GM08714 (cell line): Measurements from ENCODE around the gene KAT14.
A peak's percentile ranks its signal among the peaks of the same experiment; 100 is the strongest.
"Not testable (repeated sequence)": the region's sequence is repeated elsewhere in the genome, so short reads cannot be mapped to it uniquely, and the experiment has no call there.

Experiments
- H3K4me3 ChIP-seq: fragments of 200-500 bp; sonication (Bioruptor generic); 2 replicates; pipeline ENCODE4 v1.5.1; 2014; ENCODE audit warnings: mild to moderate bottlenecking, low read length, inconsistent platforms
- ZNF274 ChIP-seq: IDR thresholded peaks from 2 replicates; pipeline ENCODE4 v1.6.1; 2012; ENCODE audit warnings: mild to moderate bottlenecking, low read depth, low read length

KAT14 gene, protein sequence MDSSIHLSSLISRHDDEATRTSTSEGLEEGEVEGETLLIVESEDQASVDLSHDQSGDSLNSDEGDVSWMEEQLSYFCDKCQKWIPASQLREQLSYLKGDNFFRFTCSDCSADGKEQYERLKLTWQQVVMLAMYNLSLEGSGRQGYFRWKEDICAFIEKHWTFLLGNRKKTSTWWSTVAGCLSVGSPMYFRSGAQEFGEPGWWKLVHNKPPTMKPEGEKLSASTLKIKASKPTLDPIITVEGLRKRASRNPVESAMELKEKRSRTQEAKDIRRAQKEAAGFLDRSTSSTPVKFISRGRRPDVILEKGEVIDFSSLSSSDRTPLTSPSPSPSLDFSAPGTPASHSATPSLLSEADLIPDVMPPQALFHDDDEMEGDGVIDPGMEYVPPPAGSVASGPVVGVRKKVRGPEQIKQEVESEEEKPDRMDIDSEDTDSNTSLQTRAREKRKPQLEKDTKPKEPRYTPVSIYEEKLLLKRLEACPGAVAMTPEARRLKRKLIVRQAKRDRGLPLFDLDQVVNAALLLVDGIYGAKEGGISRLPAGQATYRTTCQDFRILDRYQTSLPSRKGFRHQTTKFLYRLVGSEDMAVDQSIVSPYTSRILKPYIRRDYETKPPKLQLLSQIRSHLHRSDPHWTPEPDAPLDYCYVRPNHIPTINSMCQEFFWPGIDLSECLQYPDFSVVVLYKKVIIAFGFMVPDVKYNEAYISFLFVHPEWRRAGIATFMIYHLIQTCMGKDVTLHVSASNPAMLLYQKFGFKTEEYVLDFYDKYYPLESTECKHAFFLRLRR

DNA sequence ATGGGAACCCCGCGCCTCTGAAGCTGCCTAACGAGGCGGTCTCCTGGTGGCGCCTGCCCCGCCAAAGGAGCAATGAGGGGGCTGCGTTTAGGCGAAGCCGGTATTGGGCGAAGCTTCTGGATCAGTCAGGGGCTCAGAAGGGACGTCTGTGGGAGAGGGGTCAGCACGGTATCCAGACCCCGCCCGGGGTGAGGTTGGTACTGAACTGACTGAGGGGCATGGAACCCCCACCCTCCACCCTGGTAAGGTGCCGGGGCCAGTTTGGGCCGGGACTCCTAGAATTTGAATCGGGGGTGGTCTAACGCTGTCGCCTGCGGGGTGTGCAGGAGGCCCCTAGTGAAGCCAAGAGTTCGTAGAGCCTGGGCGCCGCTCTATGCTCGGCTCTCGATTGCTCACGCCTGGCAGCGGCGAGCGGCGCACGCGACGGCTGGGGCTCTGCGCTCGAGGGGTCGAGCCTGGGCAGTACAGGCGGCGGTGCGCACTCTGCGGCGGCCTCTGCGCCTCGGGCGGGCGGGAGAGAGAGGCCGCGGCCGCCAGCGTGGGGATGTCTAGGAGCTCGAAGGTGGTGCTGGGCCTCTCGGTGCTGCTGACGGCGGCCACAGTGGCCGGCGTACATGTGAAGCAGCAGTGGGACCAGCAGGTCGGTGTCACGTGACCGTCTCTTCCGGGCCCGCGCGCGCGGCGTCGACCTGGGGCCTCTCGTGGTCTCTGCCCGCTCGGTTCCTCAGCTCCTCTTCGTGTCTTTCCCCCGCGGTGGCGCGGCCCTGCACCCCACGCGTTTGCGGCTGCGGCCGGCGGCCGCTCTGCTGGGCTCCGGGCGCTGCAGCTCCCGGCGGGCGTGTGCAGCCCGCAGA, at the start of gene KAT14, which contains the start of gene PET117:
KAT14 (plus strand) TSS at position 452 of the 854 bp plus-strand sequence. CDS start 4,798 bp downstream, outside the sequence.
PET117 (plus strand) TSS at position 452 of the 854 bp plus-strand sequence; CDS start at position 545, 93 bp downstream.
- TF ChIP-seq ZNF274 = no peak
- H3K4me3 ChIP-seq = peak within 1 kb of the TSS; percentile 86

DNA sequence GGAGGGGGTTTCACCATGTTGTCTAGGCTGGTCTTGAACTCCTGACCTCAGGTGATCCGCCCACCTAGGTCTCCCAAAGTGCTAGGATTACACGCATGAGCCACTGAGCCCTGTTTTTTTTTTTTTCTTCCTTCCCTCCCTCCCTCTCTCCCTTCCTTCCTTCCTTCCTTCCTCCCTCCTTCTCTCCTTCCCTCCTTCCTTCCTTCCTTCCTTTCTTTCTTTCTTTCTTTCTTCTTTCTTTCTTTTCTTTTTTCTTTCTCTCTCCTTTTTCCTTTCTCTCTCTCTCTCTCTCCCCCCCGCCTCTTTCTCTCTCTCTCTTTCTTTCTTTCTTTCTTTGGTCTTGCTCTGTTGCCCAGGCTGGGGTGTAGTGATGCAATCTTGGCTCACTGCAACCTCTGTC, 49.4 kb upstream of the KAT14 start:
- not testable (repeated sequence) for H3K4me3 ChIP-seq

GRCh38 chr20:18088841-18089240, 48.8 kb upstream of the KAT14 start:
- not testable (repeated sequence) for H3K4me3 ChIP-seq

- no peak overlapping the region for H3K4me3 ChIP-seq
- no peak for TF ChIP-seq ZNF274
Measured at GRCh38 chr20:18090044-18090443, 47.6 kb upstream of the KAT14 start.

DNA sequence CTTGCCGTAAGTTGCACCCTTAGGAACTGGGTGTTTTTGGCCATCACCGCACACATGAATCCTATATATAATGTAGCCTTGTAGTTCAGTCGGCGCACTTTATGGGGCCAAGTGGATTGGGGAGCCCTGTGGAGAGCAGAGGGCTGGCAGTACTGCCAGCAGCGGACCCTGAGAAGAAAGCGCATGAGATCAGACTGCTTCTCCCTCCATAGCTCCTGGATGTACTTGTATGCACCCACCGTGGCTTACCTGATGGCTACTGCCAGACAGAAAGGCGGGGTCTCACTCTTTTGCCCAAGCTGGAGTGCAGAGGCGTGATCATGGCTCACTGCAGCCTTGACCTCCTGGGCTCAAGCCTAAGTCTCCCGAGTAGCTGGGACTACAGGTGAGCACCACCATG, 47.2 kb upstream of the KAT14 start:
- H3K4me3 ChIP-seq = no peak overlapping the region
- TF ChIP-seq ZNF274 = no peak

DNA sequence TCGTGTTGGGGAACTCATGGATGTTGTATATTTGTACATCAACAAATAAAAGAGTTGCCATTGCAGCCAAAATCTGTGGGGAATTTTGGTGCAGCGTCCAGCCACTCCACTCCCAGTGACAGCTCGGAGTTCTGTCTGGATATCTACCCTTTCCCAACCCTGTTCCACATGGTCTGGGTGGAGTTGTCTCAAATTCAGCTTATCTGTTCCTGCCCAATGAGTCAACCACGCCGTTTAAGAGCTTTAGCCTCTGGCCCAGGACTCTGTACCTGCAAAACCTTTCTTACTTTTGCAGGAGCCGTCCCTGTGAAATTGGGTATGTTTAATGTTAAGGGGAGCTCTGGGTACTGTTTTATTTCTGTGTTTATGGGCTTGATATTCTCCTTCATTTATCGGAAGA, 46.0 kb upstream of the KAT14 start:
- TF ChIP-seq ZNF274 = no peak

GRCh38 chr20:18092890-18093289, 44.8 kb upstream of the KAT14 start:
- TF ChIP-seq ZNF274 = no peak
- H3K4me3 ChIP-seq = no peak overlapping the region

More for the DNA sequence above, 46.0 kb upstream of the KAT14 start:
- no peak overlapping the region for H3K4me3 ChIP-seq

GRCh38 chr20:18093388-18093787, 44.3 kb upstream of the KAT14 start:
- TF ChIP-seq ZNF274 = no peak
- H3K4me3 ChIP-seq = no peak overlapping the region

- H3K4me3 ChIP-seq = no peak overlapping the region
- TF ChIP-seq ZNF274 = no peak
Measured at GRCh38 chr20:18094191-18094590, 43.5 kb upstream of the KAT14 start.

GRCh38 chr20:18100569-18100968, 37.1 kb upstream of the KAT14 start:
- H3K4me3 ChIP-seq = not testable (repeated sequence)

- TF ChIP-seq ZNF274 = no peak
- no peak overlapping the region for H3K4me3 ChIP-seq
Measured at GRCh38 chr20:18101125-18101810, 36.4 kb upstream of the KAT14 start.

DNA sequence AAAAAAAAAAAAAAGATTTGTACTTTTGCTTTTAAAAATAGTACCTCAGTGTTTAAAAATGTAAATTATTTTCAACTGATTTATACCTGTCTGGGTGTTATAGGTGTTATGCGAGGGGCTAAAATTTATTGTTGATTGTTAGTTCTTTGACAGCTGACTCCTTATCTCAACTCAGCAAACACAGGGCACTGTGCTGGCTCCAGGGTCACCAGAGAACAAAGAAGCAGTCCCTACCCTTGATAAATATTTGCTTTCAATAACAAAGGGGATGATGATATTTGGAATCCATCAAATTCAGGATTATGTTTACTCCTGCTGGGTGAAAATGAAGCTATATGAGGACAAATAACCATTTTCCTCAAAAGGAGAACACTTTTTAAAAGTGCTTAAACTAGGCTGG, 34.2 kb upstream of the KAT14 start:
- no peak overlapping the region for H3K4me3 ChIP-seq
- no peak for TF ChIP-seq ZNF274

- no peak for TF ChIP-seq ZNF274
- no peak overlapping the region for H3K4me3 ChIP-seq
Measured at GRCh38 chr20:18108326-18108725, 29.3 kb upstream of the KAT14 start.

DNA sequence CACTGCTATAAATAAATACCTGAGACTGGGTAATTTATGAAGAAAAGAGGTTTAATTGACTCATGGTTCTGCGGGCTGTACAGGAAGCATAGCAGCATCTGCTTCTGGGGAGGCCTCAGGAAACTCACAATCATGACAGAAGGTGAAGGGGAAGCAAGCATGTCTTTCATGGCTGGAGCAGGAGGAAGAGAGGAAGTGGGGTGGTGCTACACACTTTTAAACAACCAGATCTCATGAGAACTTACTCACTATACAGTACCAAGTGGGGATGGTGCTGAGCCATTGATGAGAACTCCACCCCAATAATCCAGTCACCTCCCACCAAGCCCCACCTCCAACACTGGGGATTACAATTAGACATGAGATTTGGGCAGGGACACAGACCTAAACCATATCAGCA, 9.1 kb upstream of the KAT14 start:
- H3K4me3 ChIP-seq = not testable (repeated sequence)
